Smooth muscle cell of the brain vasculature (primary cell): ENCODE measurements around the gene SECTM1.
"Not testable (repeated sequence)": the region's sequence is repeated elsewhere in the genome, so short reads cannot be mapped to it uniquely, and the experiment has no call there.

Experiments used
- DNase-seq: peaks from one replicate; pipeline ENCODE4 v3.0.0-alpha.2; 2012; ENCODE audit warnings: low read depth, low spot score

Gene SECTM1

GRCh38 chr17:82333279-82334171, at the start of gene SECTM1:
SECTM1 (minus strand) TSS chr17:82333766; CDS start chr17:82327240, 6,526 bp downstream.
- DNase-seq, result no peak

GRCh38 chr17:82382933-82383255, 49.3 kb upstream of the SECTM1 start:
- DNase-seq, result no peak

- not testable (repeated sequence) for DNase-seq
Measured at GRCh38 chr17:82382220-82382932, 48.8 kb upstream of the SECTM1 start.

GRCh38 chr17:82381703-82382009, 48.1 kb upstream of the SECTM1 start:
- DNase-seq, result not testable (repeated sequence)

GRCh38 chr17:82380860-82381702, 47.5 kb upstream of the SECTM1 start:
- no peak for DNase-seq

GRCh38 chr17:82378741-82379021, 45.1 kb upstream of the SECTM1 start:
- no peak for DNase-seq

GRCh38 chr17:82377924-82378740, 44.6 kb upstream of the SECTM1 start:
- DNase-seq, result no peak

GRCh38 chr17:82377294-82377693, 43.7 kb upstream of the SECTM1 start:
- not testable (repeated sequence) for DNase-seq

- no peak for DNase-seq
Measured at GRCh38 chr17:82376042-82376730, 42.6 kb upstream of the SECTM1 start.

- DNase-seq, result no peak
Measured at GRCh38 chr17:82375359-82376041, 41.9 kb upstream of the SECTM1 start.

GRCh38 chr17:82374626-82375331, 41.2 kb upstream of the SECTM1 start:
- no peak for DNase-seq

GRCh38 chr17:82373731-82374625, 40.4 kb upstream of the SECTM1 start:
- DNase-seq, result no peak

GRCh38 chr17:82373072-82373452, 39.5 kb upstream of the SECTM1 start:
- DNase-seq, result not testable (repeated sequence)

GRCh38 chr17:82372249-82373071, 38.9 kb upstream of the SECTM1 start:
- DNase-seq, result no peak

GRCh38 chr17:82371333-82372248, 38.0 kb upstream of the SECTM1 start, which contains the start of gene UTS2R:
UTS2R (plus strand) TSS chr17:82371765; CDS start chr17:82374325, 2,560 bp downstream.
- no peak for DNase-seq

- DNase-seq, result no peak
Measured at GRCh38 chr17:82370471-82371332, 37.1 kb upstream of the SECTM1 start.
